HAP-1 (cell line): Measurements from ENCODE around the gene TRPM1.
A peak's percentile ranks its signal among the peaks of the same experiment; 100 is the strongest.

ENCODE experiments used
- DNase-seq, 2 experiments: peaks; one replicate each; pipeline ENCODE4 v3.0.0-alpha.2; 2016 to 2020; ENCODE audit warnings: low spot score in 2 of 2
- H3K27me3 ChIP-seq: fragments of 250-450 bp; sonication (Bioruptor Pico); 2 replicates; pipeline ENCODE4 v1.5.1; 2020; ENCODE audit warnings: low read depth, mild to moderate bottlenecking, moderate library complexity
- H3K36me3 ChIP-seq: fragments of 250-450 bp; sonication (Bioruptor Pico); replicated peaks from 2 replicates; pipeline ENCODE4 v1.5.1; 2020; ENCODE audit warnings: mild to moderate bottlenecking
- H3K4me1 ChIP-seq: fragments of 250-450 bp; sonication (Bioruptor Pico); 2 replicates; pipeline ENCODE4 v1.5.1; 2020; ENCODE audit warnings: mild to moderate bottlenecking
- H3K4me3 ChIP-seq: fragments of 250-450 bp; sonication (Bioruptor Pico); 2 replicates; pipeline ENCODE4 v1.5.1; 2020; ENCODE audit warnings: mild to moderate bottlenecking, moderate library complexity
- H3K9me3 ChIP-seq: fragments of 250-450 bp; sonication (Bioruptor Pico); 2 replicates; pipeline ENCODE4 v1.5.1; 2020; ENCODE audit warnings: mild to moderate bottlenecking, moderate library complexity
- in situ Hi-C: fragments of 300-500 bp; cut with MboI; formaldehyde crosslinking; loops from 3 replicates; pipeline ENCODE4 v1.14.3; 2020; ENCODE audit warnings: low sequenced_read_pairs, inconsistent platforms, mixed read lengths

Gene TRPM1

GRCh38 chr15:31133890-31134289, 32.4 kb upstream of the TRPM1 start:
- in situ Hi-C loops: loop anchor here (25.0 kb wide), 1 partner anchor 347 kb away; no protein-coding TSS in a partner anchor
- H3K4me3 ChIP-seq: no peak overlapping the region

GRCh38 chr15:31131853-31132375, 30.4 kb upstream of the TRPM1 start:
- Histone ChIP-seq H3K36me3 (no peaks in the 10 kb centered on the region), H3K27me3 (no peaks in the 10 kb centered on the region), H3K4me3 (no peak overlapping the region), H3K4me1 (peaks cover 4% of the 10 kb centered on the region), H3K9me3 (no peaks in the 10 kb centered on the region)
- in situ Hi-C loops: loop anchor here (25.0 kb wide), 1 partner anchor 345 kb away; no protein-coding TSS in a partner anchor
- no peak for DNase-seq

More at GRCh38 chr15:31133890-31134289, 32.4 kb upstream of the TRPM1 start:
- no peaks in the 10 kb centered on the region for H3K27me3 ChIP-seq
- H3K4me1 ChIP-seq: peaks cover 4% of the 10 kb centered on the region
- no peaks in the 10 kb centered on the region for H3K9me3 ChIP-seq
- no peaks in the 10 kb centered on the region for H3K36me3 ChIP-seq
- no peak for DNase-seq

GRCh38 chr15:31130576-31131237, 29.2 kb upstream of the TRPM1 start:
- no peak overlapping the region for H3K4me3 ChIP-seq
- H3K4me1 ChIP-seq: no peaks in the 10 kb centered on the region
- H3K9me3 ChIP-seq: no peaks in the 10 kb centered on the region
- in situ Hi-C loops: loop anchor here (25.0 kb wide), 1 partner anchor 343 kb away; no protein-coding TSS in a partner anchor
- no peaks in the 10 kb centered on the region for H3K36me3 ChIP-seq
- H3K27me3 ChIP-seq: no peaks in the 10 kb centered on the region
- no peak for DNase-seq

GRCh38 chr15:31129769-31130303, 28.3 kb upstream of the TRPM1 start:
- Histone ChIP-seq H3K4me3 (no peak overlapping the region), H3K27me3 (no peaks in the 10 kb centered on the region), H3K36me3 (no peaks in the 10 kb centered on the region), H3K4me1 (no peaks in the 10 kb centered on the region), H3K9me3 (no peaks in the 10 kb centered on the region)
- in situ Hi-C loops: loop anchor here (25.0 kb wide), 1 partner anchor 343 kb away; no protein-coding TSS in a partner anchor
- no peak for DNase-seq

- DNase-seq: peak; percentile 64 to 90
- in situ Hi-C loops: loop anchor here (25.0 kb wide), 1 partner anchor 342 kb away; no protein-coding TSS in a partner anchor
- Histone ChIP-seq H3K9me3 (no peaks in the 10 kb centered on the region), H3K27me3 (no peaks in the 10 kb centered on the region), H3K4me1 (no peaks in the 10 kb centered on the region), H3K36me3 (no peaks in the 10 kb centered on the region), H3K4me3 (no peak overlapping the region)
These were observed 27.6 kb upstream of the TRPM1 start for GRCh38 chr15:31128919-31129768.

- Histone ChIP-seq H3K27me3 (no peaks in the 10 kb centered on the region), H3K4me3 (no peak overlapping the region), H3K4me1 (no peaks in the 10 kb centered on the region), H3K36me3 (no peaks in the 10 kb centered on the region), H3K9me3 (no peaks in the 10 kb centered on the region)
- in situ Hi-C loops: loop anchor here (25.0 kb wide), 1 partner anchor 341 kb away; no protein-coding TSS in a partner anchor
- no peak for DNase-seq
These were observed 27.0 kb upstream of the TRPM1 start for GRCh38 chr15:31128477-31128876.

- H3K9me3 ChIP-seq: no peaks in the 10 kb centered on the region
- no peak overlapping the region for H3K4me3 ChIP-seq
- H3K27me3 ChIP-seq: no peaks in the 10 kb centered on the region
- DNase-seq: no peak
- H3K4me1 ChIP-seq: no peaks in the 10 kb centered on the region
- no peaks in the 10 kb centered on the region for H3K36me3 ChIP-seq
- in situ Hi-C loops: loop anchor here (25.0 kb wide), 1 partner anchor 340 kb away; no protein-coding TSS in a partner anchor
These were observed 26.2 kb upstream of the TRPM1 start for GRCh38 chr15:31127596-31128261.

GRCh38 chr15:31125061-31125460, 23.5 kb upstream of the TRPM1 start:
- Histone ChIP-seq H3K9me3 (peaks cover 6% of the 10 kb centered on the region; the same call in 1 of the 2 replicates), H3K4me1 (no peaks in the 10 kb centered on the region; the same call in 1 of the 2 replicates), H3K36me3 (no peaks in the 10 kb centered on the region), H3K4me3 (no peak overlapping the region), H3K27me3 (no peaks in the 10 kb centered on the region)
- DNase-seq: no peak
- in situ Hi-C loops: loop anchor here (25.0 kb wide), 1 partner anchor 338 kb away; no protein-coding TSS in a partner anchor

GRCh38 chr15:31116423-31117030, 15.0 kb upstream of the TRPM1 start:
- Histone ChIP-seq H3K36me3 (no peaks in the 10 kb centered on the region), H3K4me3 (no peak overlapping the region), H3K27me3 (no peaks in the 10 kb centered on the region), H3K9me3 (peaks cover 2% of the 10 kb centered on the region), H3K4me1 (peaks cover 5% of the 10 kb centered on the region; the same call in 1 of the 2 replicates)
- no peak for DNase-seq
- in situ Hi-C loops: no loop called here

GRCh38 chr15:31111091-31111647, 9.6 kb upstream of the TRPM1 start:
- DNase-seq: no peak
- Histone ChIP-seq H3K36me3 (no peaks in the 10 kb centered on the region), H3K4me3 (no peak overlapping the region), H3K9me3 (no peaks in the 10 kb centered on the region; the same call in 1 of the 2 replicates), H3K27me3 (no peaks in the 10 kb centered on the region), H3K4me1 (peaks cover 5% of the 10 kb centered on the region; the same call in 1 of the 2 replicates)
- in situ Hi-C loops: no loop called here

- no peak for DNase-seq
- Histone ChIP-seq H3K4me3 (no peak overlapping the region), H3K27me3 (no peaks in the 10 kb centered on the region), H3K36me3 (no peaks in the 10 kb centered on the region), H3K4me1 (peaks cover 5% of the 10 kb centered on the region; the same call in 1 of the 2 replicates), H3K9me3 (no peaks in the 10 kb centered on the region)
- in situ Hi-C loops: no loop called here
These were observed 7.3 kb upstream of the TRPM1 start for GRCh38 chr15:31108836-31109235.

- Histone ChIP-seq H3K27me3 (no peaks in the 10 kb centered on the region), H3K9me3 (no peaks in the 10 kb centered on the region), H3K36me3 (no peaks in the 10 kb centered on the region), H3K4me3 (no peak overlapping the region), H3K4me1 (no peaks in the 10 kb centered on the region)
- in situ Hi-C loops: no loop called here
- DNase-seq: no peak
These were observed 5.2 kb upstream of the TRPM1 start for GRCh38 chr15:31106495-31107300.
